MV-4-11 (cell line): Measurements from ENCODE around the gene NCK2.

ENCODE experiments used
- DNase-seq: peaks from one replicate; lab custom pipeline; 2025; lab: John Stamatoyannopoulos, UW

The NCK2 gene

DNA sequence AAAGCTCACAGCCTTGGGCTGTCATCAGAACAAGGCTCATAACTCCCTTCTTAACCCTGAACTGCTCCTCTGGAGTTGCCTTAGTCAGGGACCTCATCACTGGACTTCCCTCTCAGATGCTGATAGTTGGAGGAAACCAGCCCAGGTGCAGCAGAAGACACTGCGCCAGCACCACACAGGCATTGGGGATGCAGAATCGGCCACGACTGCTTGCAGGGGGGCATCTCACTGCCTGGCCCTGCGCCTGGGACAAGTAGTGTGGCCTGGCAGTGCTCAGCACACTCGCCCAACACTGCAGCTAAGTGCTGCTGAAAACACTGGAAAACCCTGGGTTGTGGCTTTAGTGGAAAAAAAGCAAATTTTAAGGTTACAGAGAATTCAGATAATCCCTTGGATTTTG is 68.7 kb downstream of the NCK2 start:
- no peak for DNase-seq

DNA sequence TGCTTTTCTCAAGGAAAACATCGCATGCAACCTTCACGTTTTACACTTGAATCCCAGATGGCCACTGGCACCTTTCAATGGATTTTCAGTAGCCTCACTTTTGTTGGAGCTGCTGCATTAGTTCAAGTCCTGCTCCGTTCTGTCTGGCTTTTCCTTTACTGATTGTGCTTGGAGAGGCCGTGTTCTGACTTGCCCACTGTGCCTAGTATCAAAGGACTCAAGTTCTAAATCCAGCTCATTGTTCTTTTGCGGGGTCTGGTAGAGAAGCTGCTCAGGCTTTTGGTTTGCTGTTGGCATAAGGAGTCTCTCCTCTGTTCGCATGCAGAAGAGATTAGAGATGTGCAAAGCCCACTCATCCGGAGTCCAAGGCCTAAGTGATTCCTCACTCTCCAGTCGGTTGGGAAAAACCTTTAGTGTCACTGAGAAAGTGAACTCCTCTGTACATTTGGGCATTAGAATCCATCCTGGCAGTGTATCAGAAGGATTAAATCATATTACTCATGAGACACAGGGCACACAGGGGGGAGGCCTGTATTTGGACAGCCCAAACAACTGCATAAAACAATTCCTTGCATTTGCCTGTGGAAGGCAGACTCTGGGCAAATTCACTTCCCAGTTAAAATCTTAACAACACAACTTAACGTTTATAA is 69.7 kb downstream of the NCK2 start:
- DNase-seq = no peak

DNA sequence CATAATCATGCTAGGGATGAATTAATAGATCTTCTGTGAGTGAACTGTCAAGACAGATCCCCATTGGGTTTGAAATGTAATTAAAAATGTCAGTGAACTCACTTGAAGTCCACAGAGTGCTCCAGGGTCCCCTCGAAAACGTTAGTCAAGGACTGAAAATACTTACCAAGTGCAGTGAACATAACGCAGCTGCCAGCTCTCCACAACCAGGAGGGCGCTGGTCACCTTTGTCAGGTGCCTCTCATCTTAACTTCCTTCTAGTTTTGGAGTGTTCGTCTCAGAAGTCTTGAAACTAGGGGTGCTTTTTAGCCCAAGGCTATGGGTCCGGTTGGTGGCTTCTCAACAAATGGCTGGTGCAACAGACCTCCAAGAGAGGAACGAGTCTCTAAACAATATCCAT is 70.7 kb downstream of the NCK2 start:
- DNase-seq = no peak

DNA sequence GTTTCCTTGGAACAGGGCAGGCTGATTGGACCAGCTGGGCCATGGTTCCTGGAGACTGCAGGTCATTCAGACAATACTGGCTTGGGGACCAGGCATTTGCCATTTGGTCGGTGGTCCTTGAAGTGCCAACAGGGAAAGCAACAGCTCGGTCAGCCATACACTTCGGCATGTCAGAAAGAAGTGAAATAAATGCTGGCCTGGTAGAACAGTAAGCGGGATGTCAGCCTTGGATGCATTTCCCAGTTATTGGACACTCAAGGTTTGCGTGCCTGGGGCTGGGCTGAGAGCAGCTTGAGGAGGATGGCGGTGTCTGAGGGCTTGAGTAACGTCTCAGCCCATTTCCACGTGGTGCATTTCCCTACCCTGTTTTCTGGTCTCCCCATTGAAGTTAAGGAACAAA is 75.4 kb downstream of the NCK2 start:
- no peak for DNase-seq

DNA sequence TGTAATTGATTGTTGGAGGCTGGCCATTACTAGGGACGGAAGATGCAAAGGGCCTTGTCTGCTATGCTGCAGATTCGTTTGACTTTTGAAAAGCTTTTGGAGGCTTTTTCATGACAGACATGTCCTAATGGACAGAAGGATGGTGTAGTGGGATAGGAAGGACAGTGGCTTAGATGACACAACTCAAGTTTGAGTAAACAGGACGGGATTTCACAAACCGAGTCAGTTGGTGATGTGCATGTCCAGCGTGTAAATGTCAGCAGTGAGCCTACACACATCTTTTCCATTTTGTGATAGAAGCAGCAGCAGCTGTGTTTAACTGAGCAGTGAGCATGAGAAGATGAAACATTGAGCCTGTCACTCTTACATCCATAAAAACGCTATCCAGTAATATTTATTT is 76.0 kb downstream of the NCK2 start:
- DNase-seq = no peak

DNA sequence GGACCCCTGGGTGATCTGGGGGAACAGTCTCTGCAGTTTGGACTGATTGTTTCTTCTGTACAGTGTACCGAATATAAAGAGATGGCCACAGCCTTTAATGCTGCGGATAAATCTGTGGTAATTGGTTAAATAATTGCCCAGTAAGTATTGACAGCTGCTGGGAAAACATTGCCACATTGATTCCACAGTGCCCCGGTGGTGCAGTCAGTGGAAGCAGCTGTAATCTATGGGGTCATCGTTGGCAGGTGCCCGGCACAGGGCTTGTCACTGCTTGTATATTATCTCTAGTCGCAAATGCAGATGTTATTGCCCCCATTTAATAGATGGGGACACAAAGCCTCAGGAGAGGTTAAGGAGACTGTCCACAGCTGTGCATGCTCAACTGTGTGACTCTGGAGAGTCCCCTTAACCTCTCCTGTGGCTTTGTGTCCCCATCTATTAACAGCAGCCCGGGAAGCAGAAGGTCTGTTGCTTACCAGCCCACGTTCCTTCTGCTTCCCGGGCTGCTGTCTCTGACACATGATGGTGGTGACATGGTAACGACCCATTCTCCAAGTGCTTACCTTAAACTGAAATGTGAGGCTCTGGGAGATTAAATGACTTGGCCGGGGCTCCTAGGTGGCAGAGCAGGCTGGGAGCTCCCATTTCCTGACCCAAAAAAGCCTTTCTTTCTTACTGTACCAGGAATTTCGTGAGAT is 76.9 kb downstream of the NCK2 start:
- DNase-seq = no peak

DNA sequence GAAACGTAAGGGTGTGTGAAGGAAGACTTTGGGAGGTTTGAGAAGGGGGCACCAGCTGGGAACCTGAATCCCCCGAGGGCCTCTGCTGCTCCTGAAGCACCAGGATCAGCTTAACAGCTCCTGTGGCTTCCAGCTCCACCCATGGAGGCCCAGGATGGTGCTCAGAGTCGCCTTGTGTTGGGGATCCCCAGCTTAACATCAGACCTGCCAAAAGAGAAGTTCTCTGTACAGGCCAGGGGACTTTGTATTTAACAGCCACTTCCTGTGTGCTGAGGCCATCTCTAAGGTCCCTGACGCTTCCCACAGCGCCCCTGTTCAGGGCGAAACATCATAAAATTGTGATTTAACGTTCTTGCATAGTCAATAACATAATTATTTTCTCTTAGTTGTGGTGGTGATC is 77.5 kb downstream of the NCK2 start:
- peak; percentile 24 for DNase-seq

DNA sequence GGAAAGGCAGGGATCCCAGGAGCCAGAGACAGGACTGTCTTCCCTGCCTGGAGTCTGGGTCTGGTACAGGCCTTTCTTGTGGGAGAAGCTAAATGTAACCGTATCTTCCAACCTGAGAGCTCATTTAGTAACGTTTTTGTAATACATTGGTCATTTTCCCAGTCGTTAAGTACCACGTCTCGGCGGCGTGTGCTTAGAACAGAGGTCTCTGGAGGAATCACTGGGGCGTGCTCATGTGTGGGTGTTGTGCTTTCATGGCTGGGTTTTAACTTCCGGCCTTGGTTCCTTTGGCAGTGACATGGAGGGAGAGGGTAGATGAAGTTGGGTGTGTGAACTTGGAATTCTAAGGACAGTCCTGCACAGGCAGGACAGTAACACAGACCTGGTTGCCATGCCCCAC is 79.7 kb downstream of the NCK2 start:
- DNase-seq = no peak

DNA sequence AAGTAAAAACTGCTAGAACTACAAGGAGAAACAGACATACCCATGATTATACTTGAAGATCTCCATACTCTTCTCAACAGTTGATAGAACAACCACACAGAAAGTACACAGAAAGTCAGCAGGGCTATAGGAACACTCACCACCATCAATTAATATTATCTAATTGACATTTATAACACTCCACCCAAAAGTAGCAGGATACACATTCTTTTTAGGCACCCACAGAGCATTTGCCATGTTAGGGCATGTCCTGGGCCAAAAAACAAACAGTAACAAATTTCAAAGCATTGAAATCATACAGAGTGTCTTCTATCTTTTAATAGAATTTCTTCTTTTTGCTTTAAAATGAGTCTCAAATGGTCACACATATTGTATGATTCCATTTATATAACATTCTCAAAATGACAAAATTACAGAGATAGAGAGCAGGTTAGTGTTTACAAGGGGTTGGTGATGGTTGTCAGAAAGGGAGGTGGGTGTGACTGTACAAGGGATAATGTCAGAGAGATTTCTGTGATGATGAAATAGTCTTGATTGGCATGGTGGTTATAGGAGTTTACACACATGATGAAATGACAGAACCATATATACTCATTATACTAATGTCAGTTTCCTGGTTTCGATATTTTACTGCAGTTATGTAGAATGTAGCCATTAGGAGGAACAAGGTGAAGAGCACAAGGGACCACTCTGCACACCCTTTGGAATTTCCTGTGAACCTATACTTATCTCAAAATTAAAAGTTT is 82.8 kb downstream of the NCK2 start:
- peak; percentile 90 for DNase-seq

DNA sequence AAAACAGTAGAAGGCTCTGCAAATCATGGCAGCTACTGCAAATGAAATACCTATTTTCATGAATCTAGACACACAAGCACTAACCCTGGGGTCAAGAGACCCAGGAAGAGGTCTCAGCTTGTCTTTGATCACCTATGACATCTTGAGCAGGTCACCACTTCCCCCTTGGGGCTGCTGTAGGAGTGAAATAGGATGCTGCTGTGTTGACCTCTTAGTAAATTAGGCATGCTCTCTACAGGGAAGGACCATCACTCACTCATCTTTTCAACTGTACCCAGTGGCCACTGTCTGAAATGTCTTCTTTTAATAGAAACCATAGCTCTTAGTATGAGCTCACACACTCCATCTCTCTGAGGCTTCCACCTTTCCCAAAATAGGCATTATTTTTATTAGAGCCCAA is 83.8 kb downstream of the NCK2 start:
- peak; percentile 16 for DNase-seq

DNA sequence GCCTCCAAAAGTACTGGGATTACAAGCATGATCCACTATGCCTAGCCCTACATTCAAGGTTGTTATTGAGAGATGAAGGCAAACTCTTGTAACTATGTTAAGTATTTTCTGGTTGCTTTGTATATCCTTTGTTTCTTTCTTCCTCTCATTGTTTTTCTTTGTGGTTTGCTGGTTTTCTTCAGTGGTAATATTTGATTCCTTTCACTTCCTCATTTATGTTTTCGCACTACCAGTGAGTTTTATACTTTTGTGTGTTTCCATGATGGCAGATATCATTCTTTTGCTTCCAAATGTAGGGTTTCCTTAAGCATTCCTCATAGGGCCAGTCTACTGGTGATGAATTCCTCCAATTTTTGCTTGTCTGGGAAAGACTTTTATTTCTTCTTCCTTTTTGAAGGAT is 90.2 kb downstream of the NCK2 start:
- DNase-seq = peak; percentile 82

DNA sequence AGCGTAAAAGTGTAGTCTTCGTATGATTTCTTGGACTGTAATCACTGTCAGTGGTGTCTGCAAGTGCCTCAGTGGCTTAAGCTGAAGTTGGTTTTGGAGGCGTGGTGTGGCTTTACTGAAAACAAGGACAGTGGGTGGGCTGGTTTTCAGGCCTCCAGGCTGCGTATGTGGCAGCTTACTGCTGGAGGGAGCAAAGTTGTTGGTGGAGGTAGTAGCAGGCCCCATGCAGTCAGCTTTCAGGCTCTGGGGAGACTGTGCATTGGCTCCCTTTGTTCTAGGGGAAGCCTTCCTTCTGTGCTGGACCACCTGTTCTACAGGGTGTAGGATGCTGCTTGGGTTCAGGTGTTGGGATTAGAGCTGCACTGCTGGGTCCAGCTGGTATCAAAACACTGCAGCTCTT is 91.6 kb downstream of the NCK2 start:
- DNase-seq = no peak

DNA sequence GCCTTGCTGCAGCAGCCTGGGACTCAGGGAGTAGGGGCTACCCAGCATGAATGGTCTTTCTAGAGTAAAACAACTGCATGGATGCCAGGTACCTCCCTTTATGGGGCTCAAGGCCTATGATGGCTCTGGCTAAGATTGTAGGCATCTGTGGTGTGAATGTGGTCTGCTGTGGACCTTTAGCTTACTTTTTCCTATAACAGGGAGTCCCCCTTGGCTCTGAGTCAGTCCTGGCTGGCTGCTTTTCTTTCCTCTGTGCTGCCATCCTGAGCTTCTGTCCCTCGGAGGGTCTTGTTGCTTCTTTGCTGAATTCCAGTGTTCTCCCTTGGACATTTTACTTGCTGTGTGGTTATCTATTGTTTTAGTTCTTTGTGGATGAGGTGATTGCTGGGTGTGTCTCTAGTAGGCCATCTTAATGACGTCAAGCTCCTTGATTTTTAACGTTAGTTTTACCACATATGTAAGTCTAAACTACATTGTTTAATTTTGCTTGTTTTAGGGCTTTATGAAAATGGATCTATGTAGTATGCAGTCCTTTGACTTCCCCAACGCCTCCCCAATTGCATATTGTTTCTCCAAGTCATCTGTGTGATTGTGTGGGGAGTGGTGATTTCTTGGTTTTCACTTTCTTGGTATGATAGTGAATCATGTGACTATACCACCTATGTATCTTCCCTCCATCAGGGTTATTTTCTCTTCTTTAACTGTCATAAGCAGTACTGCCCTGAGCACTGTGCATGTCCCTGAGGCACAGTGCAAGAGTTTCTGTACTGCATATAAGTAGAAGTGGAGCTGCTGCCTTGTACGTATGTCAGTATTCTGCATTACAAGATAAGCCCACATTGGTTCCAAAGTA is 92.4 kb downstream of the NCK2 start:
- DNase-seq = no peak

DNA sequence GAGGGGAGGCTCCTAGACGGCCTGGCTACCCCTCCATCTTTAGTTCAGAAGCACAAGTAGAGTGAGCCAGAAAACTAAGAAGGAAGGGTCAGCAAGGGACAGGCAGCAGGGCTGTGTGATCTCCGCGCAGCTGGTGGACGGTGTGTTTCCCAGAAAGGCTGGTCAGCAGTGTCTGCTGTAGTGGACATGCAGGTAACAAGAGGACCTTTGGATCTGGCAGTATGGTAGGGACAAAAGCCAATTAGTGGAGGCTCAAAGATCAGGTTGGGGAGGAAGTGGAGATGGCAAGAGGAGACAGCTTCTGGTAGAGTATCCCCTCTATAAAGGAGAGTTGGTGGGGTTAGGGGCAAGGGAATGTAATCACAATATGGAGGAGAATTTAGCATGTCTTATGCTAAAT is 95.1 kb downstream of the NCK2 start:
- DNase-seq = no peak

DNA sequence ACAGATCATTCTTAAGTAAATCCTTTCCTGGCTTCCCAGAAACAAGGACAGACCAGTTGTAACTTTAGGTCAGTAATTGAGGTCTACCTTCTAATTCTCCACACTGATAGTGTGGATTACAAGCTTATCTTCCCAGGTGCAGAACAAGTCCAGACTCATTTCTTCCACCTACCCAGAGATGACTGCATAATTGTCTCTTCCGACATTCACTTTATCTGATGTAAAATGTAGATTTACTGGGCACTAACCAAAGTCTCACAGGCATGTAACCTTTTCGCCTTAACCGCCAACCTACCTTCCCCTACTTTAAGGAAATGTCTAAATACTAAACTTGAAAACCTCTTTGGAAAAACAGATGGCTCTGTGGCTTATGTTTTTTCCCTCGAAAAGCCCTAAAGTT is 96.2 kb downstream of the NCK2 start:
- DNase-seq = no peak

DNA sequence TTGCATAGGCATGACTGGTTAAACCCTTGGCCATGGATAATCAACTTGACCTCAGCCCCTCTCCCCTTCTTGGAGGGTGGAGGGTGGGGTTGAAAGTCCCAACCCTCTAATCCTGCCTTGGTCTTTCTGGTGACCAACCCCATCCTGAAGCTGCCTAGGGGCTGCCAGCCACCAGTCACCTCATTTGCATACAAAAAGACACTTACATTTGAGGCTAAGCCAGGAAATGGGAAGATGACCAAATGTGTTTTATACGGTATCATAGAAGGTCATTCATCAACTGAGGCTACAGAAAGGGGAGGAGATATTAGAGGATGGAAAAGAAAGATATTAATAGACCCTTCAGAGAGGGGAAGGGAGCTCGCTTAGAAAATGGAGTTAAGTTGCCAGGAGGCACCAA is 96.8 kb downstream of the NCK2 start:
- no peak for DNase-seq

DNA sequence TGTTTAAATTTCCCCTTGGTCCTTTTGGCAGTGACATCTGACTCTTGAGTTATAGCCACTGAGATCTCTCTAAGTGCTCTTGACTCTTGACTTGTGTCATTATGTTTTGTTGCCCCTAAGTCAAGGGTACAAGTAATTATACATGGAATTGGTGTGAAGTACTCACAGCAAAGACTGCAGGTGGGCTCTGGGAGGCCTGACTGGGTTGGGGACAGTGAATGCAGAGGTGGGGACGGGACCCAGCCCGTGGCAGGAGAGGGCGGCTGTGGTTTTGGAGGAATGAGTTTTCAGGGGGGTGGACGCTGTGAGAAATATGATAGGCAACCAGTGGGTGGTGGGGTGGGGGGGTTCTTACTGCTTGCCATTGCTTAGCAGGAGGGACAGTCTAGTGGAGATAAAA is 97.8 kb downstream of the NCK2 start:
- no peak for DNase-seq

DNA sequence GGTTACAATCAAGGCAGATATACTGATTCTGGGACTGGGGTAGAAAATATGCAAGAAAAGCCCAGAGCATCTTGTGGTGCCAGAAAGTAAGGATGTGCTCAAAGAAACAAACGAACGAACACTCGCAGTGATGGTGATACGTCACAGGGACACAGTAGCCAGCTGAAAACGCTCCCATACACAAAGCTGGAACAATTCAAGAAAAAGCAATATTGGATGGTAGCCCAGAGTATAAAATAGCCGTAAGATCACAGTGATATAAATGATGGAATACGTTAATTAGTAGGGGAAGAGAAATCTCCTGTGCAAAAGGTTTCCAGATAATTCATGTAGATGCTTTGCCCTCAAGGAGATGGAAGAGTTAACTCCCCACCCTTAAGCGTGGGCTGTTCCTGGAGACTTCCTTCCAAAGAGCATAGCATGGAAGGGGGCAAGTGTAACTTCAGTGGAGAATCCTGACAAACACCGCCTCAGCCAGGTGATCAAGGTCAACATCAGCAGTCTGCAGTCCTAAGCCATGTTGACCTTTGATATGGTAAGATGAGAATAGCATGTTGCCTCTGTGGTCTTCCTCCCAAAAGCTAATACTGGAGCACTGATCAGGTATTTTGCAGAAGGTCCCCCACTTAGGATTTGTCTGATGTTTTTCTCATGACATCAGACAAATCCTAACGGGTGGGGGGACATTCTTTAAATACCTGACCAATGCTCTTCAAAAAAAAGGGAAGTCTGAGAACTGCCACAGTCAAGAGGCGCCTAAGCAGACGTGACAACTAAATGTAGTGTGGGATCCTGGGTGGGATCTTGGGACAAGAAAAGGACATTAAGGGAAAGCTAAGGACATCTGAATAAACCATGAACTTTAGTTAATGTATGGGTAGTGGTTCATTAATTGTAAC is 99.0 kb downstream of the NCK2 start:
- DNase-seq = no peak

DNA sequence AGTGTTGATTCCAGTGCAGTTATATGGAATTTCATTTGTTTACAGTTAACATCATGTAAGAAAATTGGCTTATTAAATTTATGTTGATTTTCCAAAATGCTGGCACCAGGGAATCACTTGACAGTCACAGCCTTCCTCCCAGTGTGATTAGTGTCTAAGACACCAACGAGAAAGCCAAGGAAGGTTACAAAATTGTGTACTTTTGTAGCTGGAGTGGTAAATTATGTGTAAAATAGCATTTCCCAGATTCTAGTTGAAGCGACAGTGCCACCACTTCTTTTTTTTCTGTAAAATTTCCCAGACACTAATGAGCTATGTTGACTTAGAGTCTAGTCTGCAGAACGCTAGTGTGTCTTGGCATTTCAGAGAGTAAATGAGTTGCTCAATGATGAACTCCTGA is 101.3 kb downstream of the NCK2 start:
- no peak for DNase-seq

DNA sequence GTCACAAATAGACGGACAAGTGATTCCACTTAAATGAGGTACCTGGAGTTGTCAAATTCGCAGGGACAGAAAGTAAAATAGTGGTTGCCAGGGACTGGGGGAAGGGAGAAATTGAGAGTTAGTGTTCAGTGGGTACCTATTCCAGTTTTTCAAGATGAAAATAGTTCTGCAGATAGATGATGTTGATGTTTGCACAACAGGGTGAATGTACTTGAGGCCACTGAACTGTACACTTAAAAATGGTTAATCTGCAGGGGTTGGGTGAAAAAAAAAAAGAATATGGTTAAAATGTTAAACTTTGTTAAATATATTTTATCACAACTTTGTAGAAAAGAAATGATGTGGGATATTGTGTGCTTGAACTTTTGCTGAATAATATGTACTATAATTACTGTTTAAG is 102.3 kb downstream of the NCK2 start:
- no peak for DNase-seq

DNA sequence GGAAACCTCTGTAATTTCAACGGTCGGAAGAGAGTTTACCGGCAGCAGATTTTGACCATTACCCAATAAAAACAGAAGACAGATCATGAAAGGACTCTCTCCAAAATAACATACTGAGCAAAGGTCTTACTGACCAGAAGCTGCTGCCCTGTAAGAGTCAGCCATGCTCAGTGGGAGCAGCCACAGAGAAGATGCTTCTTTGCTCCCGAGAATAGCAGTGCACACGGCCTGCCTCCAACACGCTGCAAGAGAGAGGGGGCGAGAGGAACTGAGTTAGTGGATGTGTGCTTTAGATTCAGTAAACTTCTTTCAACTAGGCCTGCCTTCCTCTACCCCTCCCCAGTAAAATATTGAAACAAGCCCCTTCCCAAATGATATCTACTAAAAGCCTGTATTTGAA is 103.7 kb downstream of the NCK2 start:
- DNase-seq = no peak
